ENCODE measurements around the gene CATSPERD. TPM values are rescaled to one million over a fixed set of nuclear protein-coding genes. Genes with fewer than 3 reads are reported as not detected.

CATSPERD gene
- total and polyA plus RNA-seq, 9 of the 15 experiments (the other 6 are each of a cell fraction or from before 2014, with no cell fraction given), result not detected

GRCh38 chr19:5694167-5694955 lies 26.1 kb upstream of the CATSPERD start:
- Histone ChIP-seq H3K36me3 (ENCODE audit: control insufficient read depth, insufficient read depth, low read length) (peaks cover 90% of the 10 kb centered on the region), H2AFZ (ENCODE audit: low read depth, low read length) (no peak overlapping the region), H3K4me1 (replicated peaks in 1 of 2; ENCODE audit: control insufficient read depth in 2 of 2, insufficient read depth in 2 of 2, low read length in 2 of 2) (peaks cover 14 to 85% of the 10 kb centered on the region in 2 experiments), H3K4me2 (ENCODE audit: insufficient read depth, low read length) (no peak overlapping the region), H3K9ac (ENCODE audit: insufficient read depth in 1 of 2, low read depth in 2 of 2, low read length in 2 of 2) (peak overlapping the region in 1 of 2 experiments; percentile 64; a peak in 2 of 4 replicates), H3K9me1 (ENCODE audit: control insufficient read depth, insufficient read depth, low read length) (peaks cover 17% of the 10 kb centered on the region), H3K4me3 (no peak overlapping the region), H3K9me3 (replicated peaks; ENCODE audit: control insufficient read depth, insufficient read depth, low read depth, low read length) (no peaks in the 10 kb centered on the region), H3K27ac (ENCODE audit: extremely low read depth, low read depth, low read length) (no peak overlapping the region), H4K20me1 (replicated peaks; ENCODE audit: control insufficient read depth, insufficient read depth, low read length) (peaks cover 65% of the 10 kb centered on the region), H3K27me3 (ENCODE audit: control insufficient read depth in 2 of 2, insufficient read depth in 2 of 2, low read length in 2 of 2) (no peaks in the 10 kb centered on the region), H3K79me2 (ENCODE audit: control insufficient read depth, insufficient read depth, low read length) (peaks cover 70% of the 10 kb centered on the region)
- DNase-seq (ENCODE audit: extremely low read depth in 1 of 4, low spot score in 3 of 4) (no peak), FAIRE-seq (no peak), ATAC-seq (no peak)
- BruUV-seq (replicated peaks), result no TSS peak
- ChIA-PET POLR2A (interaction anchor here (0.6 to 2.4 kb wide), 8 partner anchors 8 to 97 kb away, joined by 3 to 9 read pairs (median 4); partner anchors contain the start of genes CATSPERD, DUS3L and LONP1), CTCF (ENCODE audit: low intra/inter-chr PET ratio) (no interaction called here)
- intact Hi-C loops (cut with micrococcal nuclease), result no loop called here
- in situ Hi-C loops (cut with MboI), result no loop called here
- WGBS (ENCODE audit: insufficient coverage, low coverage, missing lambda C conversion rate), result 91% methylated on average over 31 of the region's 45 CpGs
- TF ChIP-seq FIP1L1 (IDR thresholded peaks at IDR 0.05; ENCODE audit: low read depth, low read length, poor library complexity, severe bottlenecking) (peak; percentile 9), POLR2AphosphoS2 (IDR thresholded peaks at IDR 0.05; ENCODE audit: low read length) (0 out of 2 replicates have a peak, but pooled peaks have one; percentile 25), ZBTB33 (CRISPR knock-in tag; IDR thresholded peaks at IDR 0.05) (peak; percentile 89), RBM22 (IDR thresholded peaks at IDR 0.05; ENCODE audit: low read depth, low read length, poor library complexity, severe bottlenecking) (peak; percentile 91), RBFOX2 (IDR thresholded peaks at IDR 0.05; ENCODE audit: low read depth, low read length) (peak; percentile 64), POLR2AphosphoS5 (IDR thresholded peaks at IDR 0.05; ENCODE audit: control insufficient read depth, insufficient read depth, low read depth, low read length) (peak; percentile 3; the same call in 1 of the 2 replicates), POLR2G (IDR thresholded peaks at IDR 0.05; ENCODE audit: low read depth, low read length) (peak; percentile 75), PCBP1 (IDR thresholded peaks at IDR 0.05; ENCODE audit: low read depth, low read length, poor library complexity, severe bottlenecking) (peak; percentile 56), POLR2A (conservative IDR thresholded peaks at IDR 0.05) (peak; percentile 1; the same call in 1 of the 2 replicates), MIER1 (IDR thresholded peaks at IDR 0.05; ENCODE audit: low read depth) (no peak), DNMT1 (IDR thresholded peaks at IDR 0.05) (no peak), SUPT5H (IDR thresholded peaks at IDR 0.05) (peak; percentile 9; the same call in 1 of the 2 replicates), ZNF668 (CRISPR knock-in tag; IDR thresholded peaks at IDR 0.05) (no peak), ZNF785 (CRISPR knock-in tag; IDR thresholded peaks at IDR 0.05) (no peak)

All from K562 (cell line).